ENCODE data around the gene XAGE2. TPM values are rescaled to one million over a fixed set of nuclear protein-coding genes. Genes with fewer than 3 reads are reported as not detected.
"Not testable (repeated sequence)": the region's sequence is repeated elsewhere in the genome, so short reads cannot be mapped to it uniquely, and the experiment has no call there.

The XAGE2 gene, protein sequence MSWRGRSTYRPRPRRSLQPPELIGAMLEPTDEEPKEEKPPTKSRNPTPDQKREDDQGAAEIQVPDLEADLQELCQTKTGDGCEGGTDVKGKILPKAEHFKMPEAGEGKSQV
- under 1 TPM in 1 of 4 donors, not detected in 3; 0.24 TPM for polyA plus RNA-seq (ENCODE audit: insufficient read length in 4 of 4)

DNA sequence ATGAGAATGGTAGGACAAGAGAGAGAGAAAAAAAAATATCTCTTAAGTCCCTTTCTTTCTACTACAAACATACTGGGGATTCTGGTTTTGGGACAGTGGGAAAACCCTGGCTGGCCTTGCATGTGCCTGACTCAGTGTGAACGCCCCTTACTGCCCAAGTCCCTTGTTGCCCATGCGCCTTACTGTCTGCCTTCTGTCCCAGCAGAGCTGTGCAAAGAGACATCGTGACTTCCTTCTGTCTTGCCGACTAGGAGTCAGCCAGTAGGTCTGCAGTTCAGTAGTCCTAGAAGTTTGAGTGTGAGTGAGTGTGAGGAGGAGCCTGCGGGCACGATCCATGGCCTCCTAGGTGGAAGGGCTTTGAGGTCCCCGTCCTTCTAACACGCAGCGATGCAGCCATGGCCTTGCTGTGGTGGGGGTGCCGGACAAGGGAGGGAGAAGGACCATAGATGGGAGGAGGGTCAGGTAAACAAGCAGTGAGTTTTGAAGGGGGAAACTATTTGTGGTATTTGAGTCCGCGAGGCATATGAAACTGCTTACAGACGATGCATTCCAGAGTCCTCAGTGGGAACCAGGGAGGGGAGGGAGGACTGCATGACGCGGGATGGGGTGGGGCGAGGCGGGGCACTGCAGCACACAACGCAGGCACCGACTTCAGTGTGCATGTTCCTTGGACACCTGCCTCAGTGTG lies at the start of gene XAGE2:
TSS of gene XAGE2 (plus strand) at position 654 of the 688 bp plus-strand sequence. CDS start 994 bp downstream, outside the sequence.
- no peak for DNase-seq (ENCODE audit: low read depth in 4 of 4, low spot score in 3 of 4)

DNA sequence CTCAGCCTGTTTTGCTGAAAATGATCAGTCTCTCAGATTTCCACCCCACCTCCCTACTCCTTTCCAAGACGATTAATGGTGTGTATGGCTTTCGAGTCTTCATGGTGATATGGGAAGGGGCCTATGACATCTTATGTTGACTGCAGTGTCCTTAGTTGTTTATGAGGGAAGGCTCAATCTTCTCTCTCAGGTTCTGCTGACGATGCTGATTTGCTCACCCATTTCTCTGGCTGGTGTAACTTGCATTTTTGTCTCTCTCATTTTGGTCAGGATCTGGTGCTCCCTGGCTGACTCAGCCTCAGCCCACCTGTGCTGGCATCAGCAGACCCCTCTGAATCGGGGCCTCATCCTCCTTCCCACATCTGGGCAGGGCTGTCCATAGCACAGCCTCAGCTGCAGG lies 31.4 kb upstream of the XAGE2 start:
- no peak for DNase-seq (ENCODE audit: low read depth in 4 of 4, low spot score in 3 of 4)

DNA sequence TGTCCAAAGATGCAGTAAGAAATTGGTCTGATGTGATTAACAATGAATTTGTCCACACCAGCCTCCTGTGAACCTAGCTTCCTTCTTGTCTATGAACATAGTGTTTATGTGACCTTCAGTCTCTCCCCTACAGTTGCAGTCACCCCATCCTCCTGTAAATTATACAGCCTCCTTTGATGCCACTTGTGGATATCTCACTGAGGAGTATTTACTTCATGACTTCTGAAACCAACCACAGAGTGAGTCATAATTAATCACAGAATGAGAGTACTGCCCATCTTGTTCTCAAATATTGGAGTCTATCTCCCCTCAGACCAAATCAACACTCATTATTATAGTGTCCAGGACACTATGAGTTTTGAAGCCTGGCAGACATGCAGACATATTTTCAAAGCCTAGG lies 27.3 kb upstream of the XAGE2 start:
- no peak for DNase-seq (ENCODE audit: low read depth in 4 of 4, low spot score in 3 of 4)

GRCh38 chrX:52343131-52343530 lies 25.7 kb upstream of the XAGE2 start:
- not testable (repeated sequence) for DNase-seq (ENCODE audit: low read depth in 4 of 4, low spot score in 3 of 4)

DNA sequence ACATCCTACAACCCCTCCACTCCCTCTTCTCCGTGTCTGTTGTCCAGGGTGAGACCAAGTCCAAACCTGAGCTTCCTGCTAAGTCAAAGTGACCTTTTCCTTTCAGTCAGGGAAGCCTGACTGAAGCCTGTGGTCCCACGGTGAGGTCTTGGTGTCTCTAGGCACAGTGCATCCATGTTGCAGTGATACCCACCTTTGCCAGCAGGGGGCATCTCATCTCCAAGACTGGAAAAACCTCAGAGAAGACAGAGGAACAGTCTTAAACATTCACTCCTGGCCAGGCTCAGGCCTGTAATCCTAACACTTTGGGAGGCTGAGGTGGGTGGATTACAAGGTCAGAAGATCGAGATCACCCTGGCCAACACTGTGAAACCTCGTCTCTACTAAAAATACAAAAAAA lies 23.4 kb upstream of the XAGE2 start:
- peak in 1 of 4 donors; percentile 1 for DNase-seq (ENCODE audit: low read depth in 4 of 4, low spot score in 3 of 4)

- no peak for DNase-seq (ENCODE audit: low read depth in 4 of 4, low spot score in 3 of 4)
These were observed 22.4 kb upstream of the XAGE2 start for GRCh38 chrX:52346174-52347165.

DNA sequence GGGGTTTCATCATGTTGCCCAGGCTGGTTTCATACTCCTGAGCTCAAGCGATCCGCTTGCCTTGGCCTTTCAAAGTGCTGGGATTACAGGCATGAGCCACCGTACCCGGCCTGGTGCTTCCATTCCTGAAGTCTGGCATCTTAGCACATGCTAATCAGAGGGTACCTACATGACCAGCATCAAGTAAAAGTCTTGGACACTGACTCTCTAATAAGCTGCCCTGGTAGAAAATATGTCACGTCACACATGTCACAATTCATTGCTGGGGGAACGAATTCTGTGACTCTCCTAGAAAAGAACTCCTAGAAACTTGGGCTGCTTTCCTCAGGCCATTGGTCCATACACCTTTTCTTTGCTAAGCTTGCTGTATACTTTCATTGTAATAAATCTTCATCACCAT lies 19.1 kb upstream of the XAGE2 start:
- DNase-seq (ENCODE audit: low read depth in 4 of 4, low spot score in 3 of 4), result no peak

DNA sequence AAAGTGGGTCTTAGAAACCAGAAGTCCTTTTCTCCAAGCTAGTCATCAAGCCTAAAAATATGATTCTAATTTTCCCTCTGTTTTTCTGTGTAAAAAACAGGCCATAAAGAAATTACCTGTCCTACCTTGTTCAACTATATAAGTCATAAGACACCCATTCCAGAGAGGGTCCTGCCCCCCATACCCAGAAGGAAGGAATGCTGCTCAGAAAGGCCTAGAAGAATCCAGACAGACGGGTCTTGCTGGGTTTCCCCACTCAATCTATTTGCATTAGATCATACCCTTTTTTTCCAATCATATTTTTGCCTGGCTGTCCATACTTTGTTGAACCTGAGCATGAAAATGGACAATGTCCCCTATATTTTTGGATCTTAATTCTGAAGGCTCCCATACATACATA lies 16.3 kb upstream of the XAGE2 start:
- DNase-seq (ENCODE audit: low read depth in 4 of 4, low spot score in 3 of 4), result no peak

- DNase-seq (ENCODE audit: low read depth in 4 of 4, low spot score in 3 of 4), result no peak
These were observed 15.0 kb upstream of the XAGE2 start for GRCh38 chrX:52353838-52354237.

DNA sequence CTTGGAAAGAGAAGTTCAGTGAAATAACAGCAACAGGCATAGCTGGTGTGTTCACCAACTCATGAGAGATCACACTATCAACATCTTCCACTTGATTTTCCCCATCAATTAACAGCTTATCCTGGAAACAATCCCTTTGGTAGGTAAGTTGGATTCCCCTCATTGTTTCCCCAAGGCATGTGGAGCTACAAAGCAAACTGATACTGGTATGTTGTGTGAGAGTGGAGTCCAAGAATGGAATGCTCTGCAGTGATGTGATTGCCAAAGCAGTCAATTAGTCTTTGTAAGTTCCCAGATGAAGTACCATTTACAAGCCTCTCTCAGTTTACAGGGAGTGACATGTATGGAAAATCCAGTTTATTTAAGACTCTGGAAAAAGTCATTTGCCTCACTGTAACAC lies 13.7 kb upstream of the XAGE2 start:
- DNase-seq (ENCODE audit: low read depth in 4 of 4, low spot score in 3 of 4), result no peak

- no peak for DNase-seq (ENCODE audit: low read depth in 4 of 4, low spot score in 3 of 4)
These were observed 9.1 kb upstream of the XAGE2 start for GRCh38 chrX:52359614-52360232.

DNA sequence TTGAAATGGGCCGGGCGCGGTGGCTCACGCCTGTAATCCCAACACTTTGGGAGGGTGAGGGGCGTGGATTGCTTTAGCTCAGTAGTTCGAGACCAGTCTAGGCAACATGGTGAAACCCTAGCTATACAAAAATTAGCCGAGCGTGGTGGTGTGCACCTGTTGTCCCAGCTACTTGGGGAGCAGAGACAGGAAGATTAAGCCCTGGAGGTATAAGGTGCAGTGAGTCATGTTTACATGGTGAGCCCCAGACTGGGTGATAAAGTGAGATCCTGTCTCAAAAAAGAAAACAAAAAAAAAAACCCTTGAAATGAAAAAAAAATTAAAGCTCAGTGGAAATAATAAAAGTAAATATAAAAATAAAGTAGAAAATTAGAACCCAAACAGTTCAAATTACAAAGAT lies 6.9 kb upstream of the XAGE2 start:
- DNase-seq (ENCODE audit: low read depth in 4 of 4, low spot score in 3 of 4), result no peak

- DNase-seq (ENCODE audit: low read depth in 4 of 4, low spot score in 3 of 4), result no peak
These were observed 5.5 kb upstream of the XAGE2 start for GRCh38 chrX:52363247-52363883.

DNA sequence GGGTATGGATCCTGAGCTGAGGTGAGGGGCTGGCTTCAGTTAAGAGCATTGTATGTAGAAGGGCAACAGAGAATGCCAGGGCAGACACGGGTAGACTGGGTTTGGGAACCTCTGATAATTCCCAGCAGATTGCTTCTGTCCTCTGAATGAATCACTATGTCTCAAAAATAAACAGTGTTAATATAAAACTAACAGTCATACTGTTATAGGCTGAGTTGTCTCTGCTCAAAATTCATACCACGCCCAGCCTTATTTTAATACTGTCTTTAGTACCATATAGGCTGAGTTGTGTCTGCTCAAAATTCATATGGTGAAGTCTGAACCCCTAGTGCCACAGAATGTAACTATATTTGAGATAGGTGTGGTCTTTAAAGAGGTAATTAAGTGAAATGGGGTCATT lies 10.0 kb downstream of the XAGE2 start:
- no peak for DNase-seq (ENCODE audit: low read depth in 4 of 4, low spot score in 3 of 4)

DNA sequence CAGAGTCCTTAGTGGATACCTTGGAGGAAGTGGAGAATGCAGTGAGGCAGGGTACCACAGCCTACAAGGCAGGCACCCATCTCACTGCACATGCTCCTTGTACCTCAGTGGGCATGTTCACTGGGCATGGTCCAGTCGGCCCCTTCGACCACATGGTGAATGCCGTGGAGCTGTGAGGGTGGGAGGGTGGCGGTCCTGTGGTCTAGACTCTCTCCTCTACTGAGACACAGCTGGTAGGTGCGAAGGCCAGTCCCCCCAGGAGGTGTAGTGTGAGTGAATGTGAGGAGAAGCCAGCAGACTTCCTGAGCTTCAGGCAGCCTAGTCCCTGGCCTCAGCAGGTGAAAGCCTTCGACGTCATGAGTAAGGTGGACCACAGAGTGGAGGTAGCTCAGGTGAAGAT lies 12.2 kb downstream of the XAGE2 start:
- DNase-seq (ENCODE audit: low read depth in 4 of 4, low spot score in 3 of 4), result no peak

DNA sequence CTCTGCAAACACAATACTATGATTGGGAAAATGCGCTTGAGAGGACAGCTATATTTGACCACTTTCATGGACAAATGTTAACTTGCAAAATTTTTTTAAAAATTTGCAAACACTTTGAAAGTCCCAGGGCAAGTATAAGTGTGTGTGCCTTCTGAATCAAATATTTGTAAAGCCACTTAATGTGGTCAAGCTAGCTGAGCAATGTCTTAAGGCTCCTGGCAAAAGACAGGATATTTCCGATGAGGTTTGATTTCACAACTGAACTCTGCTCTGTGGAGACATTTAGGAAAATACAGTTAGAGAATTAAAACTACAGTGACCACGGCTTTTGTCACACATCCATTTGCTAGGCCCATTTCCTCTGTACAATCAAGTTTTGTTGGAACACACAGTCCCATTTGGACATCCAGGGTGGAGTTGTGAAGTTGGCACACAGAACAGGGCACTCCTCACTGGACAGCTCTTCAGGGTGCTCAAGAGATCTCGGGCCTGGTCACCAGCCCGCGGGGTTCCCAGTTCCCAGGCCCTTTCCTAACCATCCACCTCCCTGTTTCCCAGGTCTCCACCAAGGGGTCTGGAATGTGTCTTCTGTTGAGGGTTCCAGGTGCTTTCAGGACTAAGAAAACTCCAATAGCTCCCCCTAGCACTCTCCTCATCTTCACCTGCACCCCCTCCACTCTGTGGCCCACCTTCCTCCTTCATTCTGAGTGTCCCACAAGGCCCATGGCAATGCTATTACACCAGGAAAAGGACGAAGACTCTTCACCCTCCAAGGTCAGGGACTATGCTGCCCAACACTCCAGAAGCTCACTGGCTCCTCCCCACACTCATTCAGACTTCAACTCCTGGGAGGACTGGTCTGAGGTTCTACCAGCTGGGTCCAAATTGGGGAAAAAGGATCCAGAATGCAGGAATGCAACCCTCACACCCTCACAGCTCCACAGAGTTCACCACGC lies 41.9 kb downstream of the XAGE2 start:
- DNase-seq (ENCODE audit: low read depth in 4 of 4, low spot score in 3 of 4), result no peak

GRCh38 chrX:52415304-52415703 lies 46.5 kb downstream of the XAGE2 start:
- no peak for DNase-seq (ENCODE audit: low read depth in 4 of 4, low spot score in 3 of 4)

GRCh38 chrX:52416816-52417215 lies 48.0 kb downstream of the XAGE2 start:
- no peak for DNase-seq (ENCODE audit: low read depth in 4 of 4, low spot score in 3 of 4)

- no peak for DNase-seq (ENCODE audit: low read depth in 4 of 4, low spot score in 3 of 4)
These were observed 52.1 kb downstream of the XAGE2 start for GRCh38 chrX:52420824-52421443.
